Islet precursor cell (in vitro differentiated cells): ENCODE measurements around the gene DNAJC7.
A peak's percentile ranks its signal among the peaks of the same experiment; 100 is the strongest.

Source experiments
- DNase-seq: peaks from one replicate; pipeline ENCODE4 v3.0.0-alpha.2; 2018

Gene DNAJC7

DNA sequence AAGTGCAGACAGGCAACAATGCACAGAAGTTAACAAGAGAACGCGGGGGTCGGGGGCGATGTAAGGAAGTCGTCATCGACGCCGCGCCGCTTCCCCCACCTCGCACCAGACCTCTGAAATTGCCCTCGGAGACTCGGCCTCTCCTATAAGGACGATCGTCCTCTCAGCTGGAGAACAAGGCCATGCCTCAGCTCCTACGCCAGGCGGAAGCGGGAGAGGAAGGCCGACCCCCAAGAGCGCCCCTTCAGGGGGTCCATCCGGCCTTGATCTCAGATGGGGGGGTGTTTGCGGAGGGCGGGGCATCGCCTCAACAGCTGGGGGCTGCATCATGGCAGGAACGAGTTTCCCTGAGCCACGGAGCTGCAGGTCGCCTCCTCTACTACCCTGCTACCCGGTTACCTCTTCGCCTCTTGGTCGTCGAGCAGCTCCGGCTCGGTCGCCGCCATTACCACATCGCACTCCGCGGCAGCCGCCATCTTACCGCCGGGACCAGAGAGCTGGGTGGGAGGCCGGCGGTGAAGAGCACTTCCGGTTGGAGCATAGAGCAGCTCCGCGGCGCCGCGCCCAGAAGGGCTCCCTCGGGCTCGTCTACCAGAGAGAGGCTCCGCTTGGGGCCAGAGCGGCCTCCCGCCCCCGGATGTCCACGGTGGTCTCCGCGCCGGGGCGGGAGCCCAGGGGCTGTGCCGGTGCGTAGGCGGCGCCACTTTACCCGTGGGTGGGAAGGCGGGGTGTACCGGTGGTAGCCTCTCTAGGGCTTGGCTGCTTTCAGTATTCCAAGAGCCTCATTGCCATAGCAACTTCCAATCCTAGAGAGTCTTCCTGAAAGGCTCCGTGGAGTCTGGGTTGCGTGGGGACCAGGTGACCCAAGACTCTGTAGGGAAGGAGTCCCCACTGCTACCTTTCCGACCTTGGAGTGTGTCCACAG, at the start of gene DNAJC7:
Gene DNAJC7 (minus strand): TSS at position 499 of the 925 bp plus-strand sequence. CDS start 23 bp downstream, at position 476.
- peak; percentile 97 for DNase-seq

DNA sequence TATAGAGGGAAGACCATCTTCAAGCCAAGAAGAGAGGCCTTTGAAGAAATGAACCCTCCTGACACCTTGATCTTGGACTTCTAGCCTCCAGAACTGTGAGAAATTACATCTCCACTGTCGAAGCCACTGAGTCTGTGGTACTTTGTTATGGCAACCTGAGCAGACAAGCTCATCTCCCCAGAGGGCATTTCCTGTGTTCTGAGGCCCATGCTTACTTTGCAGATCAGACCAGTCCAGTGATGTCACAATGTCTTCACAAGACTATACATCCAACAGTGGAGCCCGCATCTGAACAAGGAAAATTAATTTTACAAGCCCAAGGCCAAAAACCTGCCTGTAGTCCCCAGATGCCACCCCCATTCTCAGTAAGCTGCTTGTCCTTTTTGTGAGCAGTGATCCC, 48.0 kb upstream of the DNAJC7 start:
- DNase-seq, result no peak

- DNase-seq, result no peak
These were observed 45.4 kb upstream of the DNAJC7 start for GRCh38 chr17:42062681-42063080.

DNA sequence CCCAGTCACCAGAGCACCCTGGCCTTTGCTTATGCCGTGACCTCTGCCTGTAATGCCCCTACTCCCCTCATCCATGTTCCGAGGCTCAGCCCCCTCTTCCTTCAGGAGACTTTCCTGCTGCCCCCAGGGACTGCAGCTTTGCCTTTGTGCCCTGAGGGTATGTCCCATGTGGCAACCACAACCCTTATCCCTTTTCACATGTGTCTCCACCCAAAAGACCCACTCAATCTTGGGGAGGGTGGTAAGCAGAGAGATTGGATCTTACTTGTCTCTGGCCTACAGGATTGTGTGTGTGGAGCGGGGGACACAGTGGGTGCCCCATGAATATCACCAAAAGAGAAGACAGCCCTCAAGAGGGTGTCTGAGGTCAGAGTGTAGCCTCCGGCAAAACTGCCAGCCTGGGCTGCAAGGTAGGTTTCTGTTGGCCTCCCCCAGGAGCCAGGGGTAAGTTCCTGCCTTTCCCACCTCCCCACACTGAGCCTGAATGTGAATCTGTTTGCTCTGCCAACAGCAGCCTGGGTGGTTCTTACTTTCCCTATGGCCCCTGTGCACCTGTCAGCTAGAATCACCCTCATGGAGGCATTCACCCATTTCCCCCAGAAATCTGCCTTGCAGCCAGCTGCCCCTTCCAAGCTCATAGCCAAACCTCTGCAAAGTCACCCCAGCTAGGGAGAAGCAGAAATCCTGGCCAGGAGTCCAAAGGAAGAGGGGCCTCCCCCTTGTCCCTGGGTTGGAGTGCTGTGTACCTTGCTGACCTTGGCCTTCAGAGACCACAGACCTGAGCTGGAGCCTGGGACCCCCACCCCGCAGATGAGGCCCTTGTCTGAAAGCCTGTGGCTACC, 44.6 kb upstream of the DNAJC7 start:
- DNase-seq, result no peak

- no peak for DNase-seq
These were observed 43.0 kb upstream of the DNAJC7 start for GRCh38 chr17:42060231-42060630.

- no peak for DNase-seq
These were observed 42.6 kb upstream of the DNAJC7 start for GRCh38 chr17:42059815-42060214.

GRCh38 chr17:42058063-42058462, 40.8 kb upstream of the DNAJC7 start:
- DNase-seq, result no peak

- DNase-seq, result no peak
These were observed 39.4 kb upstream of the DNAJC7 start for GRCh38 chr17:42056635-42057034.

DNA sequence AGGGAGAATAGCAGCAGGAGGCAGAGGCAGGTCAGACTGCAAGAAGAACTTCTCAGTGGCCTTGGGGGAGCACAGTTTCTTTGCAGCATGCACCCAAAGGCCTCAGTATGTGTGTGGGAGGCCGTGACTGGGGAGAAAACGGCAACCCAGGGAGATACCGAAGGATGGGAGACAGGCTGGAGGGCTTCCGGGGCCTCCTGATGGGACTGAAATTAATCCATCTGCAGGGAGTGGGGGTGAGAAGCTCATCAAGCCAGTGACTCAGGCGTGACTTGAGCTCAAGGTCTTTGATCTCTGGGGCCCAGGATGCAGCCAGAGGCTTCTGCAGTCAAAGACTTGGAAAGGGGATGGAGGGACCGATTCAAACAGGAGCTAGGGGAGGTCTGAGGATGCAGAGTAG, 38.3 kb upstream of the DNAJC7 start:
- peak; percentile 78 for DNase-seq

DNA sequence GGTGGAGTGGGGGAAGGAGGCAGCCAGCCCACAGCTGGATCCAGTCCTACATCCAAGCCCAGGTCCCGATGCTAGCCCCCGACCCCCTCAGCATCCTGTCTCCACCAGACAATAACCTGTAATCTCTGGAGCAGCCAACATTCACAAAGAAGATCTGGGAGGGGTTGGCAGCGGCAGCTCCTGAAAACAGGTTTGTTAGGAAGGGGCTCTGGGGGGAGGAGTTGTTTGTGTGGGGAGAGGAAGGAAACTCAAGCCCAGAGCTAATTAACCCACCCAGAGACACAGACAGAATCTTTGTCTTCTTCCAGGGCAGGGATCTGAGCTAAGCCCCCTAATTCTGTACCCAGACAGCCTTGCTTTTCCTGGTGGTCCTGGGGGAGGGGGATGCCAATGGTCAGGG, 37.8 kb upstream of the DNAJC7 start:
- no peak for DNase-seq

DNA sequence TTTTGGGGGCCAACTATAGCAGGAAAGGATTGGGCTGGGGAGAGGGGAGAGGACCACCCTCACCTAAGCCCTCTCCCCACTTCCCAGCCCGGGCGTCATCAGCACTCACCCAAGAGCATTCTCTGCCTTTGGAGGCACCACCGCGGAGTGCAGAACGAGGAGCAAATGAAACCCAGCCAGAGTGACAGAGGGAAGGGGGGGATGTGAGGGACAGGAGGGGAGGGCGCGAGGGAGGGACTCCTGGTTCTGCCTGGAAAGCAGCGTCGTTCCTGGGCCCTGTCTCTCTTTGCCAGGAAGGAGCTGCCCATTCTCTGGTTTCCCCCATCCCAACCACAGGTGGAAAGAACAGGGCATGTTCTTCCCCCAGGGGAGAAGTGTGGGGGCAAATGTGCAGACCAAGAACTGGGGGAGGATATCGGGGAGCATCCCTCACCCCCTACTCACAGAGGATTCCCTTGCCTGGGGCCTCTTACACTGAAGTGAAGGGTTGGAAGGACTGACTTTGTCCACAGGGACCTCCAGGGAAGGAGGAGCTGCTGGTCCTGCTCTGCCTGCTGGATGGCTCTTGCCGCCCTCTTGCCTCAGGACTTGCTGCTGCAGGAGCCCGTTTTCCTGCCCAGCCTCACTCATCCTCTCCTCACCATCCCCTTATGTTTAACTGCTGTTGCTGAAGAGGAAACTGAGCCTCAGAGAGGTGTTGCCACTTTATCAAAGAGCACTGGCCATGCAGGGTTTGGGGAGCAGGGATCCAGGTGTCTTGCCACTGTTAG, 36.7 kb upstream of the DNAJC7 start:
- DNase-seq, result no peak

DNA sequence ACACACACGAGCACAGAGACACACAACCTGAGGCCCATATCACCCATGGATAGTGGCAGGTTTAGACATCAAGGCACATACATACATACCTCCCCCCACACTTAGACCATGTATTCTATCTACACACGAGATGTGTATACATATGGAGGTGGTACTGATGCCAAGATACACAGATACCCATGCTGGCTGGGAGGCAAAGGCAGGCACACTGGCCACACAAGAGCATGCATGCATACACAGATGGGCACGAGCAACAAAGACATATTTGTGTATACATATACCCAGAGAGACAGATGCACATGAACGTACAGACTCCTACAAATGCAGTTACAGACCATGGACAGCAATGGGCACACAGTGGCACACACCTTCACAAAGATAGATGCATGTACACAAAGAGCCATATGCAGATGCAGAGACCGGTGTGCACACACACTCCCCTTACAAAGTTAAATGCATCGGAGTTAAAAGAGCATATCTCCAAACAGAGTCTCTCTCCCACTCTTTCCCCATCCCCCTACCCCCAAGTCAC, 35.2 kb upstream of the DNAJC7 start:
- DNase-seq, result no peak

DNA sequence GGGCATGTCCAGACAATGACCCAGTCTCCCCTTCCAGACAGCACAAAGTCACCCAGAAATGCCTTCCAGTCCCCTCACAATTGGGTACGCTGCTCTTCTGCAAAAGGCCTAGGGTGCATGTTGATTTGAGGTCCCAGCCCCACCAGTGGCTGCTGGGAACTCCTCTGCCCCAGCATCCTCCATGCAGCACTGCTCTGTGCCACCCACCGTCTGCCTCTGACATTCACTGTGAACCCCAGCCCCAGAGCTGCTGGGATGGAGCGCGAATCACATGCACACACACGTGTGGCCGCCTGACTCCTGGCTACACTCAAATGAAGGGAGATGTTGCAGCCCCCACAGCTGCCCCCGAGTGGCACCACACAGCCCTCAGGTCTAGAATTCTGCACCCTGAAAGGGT, 34.4 kb upstream of the DNAJC7 start:
- DNase-seq, result no peak

DNA sequence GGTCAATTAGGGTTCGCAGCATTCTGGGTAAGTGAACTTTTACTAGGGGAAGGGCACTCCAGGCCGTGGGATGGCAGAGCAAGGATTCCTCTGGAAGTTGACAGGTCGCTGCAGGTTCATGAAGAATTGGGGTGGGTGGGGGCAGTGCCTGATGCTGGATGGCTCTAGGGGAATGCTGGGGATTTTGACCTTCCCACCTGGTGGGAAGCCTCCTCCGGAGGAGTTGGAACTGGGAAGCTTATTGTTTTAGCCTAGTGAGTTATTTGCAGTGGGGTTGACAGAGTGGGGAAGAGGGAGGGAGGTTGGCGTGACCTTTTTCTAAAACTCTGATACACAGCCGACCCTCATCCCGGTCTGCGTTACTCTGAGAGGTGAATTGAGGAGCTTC, 33.8 kb upstream of the DNAJC7 start:
- no peak for DNase-seq

DNA sequence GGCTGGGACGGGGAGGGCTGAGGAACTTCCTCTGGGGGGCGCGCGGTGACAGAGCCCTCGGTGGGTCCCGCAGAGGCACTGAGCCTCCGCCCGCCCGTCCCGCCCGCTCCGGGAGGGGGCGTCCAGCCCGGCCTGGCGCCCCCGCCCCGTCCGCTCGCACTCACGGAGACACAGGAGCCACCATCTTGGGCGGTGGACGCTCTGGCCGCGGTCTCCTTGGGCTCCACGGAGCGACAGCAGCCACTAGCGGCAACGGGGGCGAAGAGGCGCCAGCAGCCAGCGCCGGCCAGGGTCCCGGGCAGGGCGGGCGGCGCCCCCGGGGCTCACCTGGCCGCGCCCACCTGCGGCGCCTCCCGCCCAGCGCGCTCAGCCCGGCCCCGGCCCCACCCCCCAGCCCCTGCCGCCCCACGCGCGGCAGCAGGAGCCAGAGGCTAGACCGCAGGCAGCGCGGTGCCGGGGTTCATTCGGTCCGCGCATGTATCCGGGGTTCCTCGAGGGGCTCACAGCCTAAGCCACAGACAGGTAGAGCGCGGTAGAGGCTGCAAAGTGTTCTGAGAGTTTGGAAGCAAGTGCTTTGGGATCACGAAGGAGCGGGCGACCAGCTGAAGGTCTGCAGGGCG, 33.3 kb upstream of the DNAJC7 start, which contains the start of gene C17orf113:
Gene C17orf113 (minus strand): TSS at position 209 of the 620 bp plus-strand sequence. CDS start 7,225 bp downstream, outside the sequence.
- peak; percentile 88 for DNase-seq

- DNase-seq, result no peak
These were observed 32.7 kb upstream of the DNAJC7 start for GRCh38 chr17:42049834-42050392.

- DNase-seq, result no peak
These were observed 30.1 kb upstream of the DNAJC7 start for GRCh38 chr17:42047343-42047742.

DNA sequence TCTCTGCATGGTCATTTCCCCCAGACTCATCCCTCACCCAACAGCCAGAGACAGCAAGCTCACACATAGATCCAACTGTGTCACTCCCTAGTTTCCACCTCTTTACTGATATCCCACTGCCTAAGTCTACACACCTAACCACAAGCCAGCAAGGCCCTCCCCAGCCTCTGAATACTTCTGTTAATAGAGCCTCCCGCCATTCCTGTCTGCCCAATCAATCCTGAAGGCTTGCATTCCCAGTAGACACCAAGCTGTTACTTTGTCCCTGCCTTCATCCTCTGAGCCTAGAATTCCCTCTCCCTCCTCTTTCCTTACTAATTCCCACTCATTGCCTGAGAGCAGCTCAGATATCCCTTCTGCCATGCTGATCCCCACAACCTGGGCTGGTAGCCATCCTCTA, 28.5 kb upstream of the DNAJC7 start:
- DNase-seq, result no peak

DNA sequence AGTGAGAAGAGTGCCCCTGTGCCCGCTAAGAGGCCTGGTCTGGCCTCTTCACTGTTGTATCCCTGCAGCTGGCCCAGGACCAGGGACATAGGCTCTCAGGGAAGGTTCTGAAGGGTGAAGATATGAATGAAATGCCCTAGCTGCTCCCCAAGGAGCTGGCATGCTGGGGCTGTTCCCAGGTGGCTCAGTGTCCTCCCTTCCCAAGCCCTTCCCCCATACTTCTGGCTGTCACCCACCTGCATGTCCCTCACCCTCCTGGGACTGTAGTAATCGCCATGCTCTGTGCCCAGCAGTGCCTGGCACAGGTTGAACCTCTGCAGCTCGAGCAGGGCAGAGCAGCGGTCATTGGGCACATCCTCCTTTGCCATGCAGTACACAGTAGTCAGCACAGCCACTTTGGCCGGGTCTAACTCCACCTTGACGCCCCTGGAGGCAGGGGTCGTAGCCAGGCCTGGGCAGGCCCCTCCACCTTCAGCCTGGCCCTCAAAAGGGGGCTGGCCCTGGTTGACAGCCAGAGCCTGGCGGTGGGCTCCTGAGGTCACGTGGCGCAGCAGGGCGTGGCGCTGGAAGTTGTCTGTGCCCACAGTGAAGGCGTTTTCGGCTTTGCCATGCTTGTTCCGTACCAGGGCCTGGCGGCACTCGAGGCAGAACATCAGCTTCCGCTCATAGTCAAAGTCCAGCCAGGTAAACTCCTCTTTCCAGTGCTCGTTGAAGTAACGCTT, 25.5 kb upstream of the DNAJC7 start:
- DNase-seq, result no peak

DNA sequence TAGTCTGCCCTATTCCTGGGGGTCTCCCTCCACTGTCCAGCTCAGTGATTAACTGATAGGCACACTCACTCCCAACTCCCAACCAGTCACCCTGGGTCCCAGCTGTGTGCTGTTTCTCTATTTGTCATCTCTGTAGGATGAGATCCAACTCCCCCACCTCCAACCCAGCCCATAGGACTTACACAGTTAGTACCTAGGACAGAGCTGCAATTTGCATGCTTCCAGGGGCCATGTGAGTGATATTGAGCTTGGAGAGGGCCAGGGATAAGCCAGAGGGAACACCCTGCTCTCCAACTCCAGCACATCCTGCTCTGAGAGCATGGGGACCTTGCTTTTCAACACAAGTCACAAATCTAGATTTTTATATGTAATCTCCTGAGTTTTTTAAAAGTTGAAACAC, 24.4 kb upstream of the DNAJC7 start:
- DNase-seq, result no peak

DNA sequence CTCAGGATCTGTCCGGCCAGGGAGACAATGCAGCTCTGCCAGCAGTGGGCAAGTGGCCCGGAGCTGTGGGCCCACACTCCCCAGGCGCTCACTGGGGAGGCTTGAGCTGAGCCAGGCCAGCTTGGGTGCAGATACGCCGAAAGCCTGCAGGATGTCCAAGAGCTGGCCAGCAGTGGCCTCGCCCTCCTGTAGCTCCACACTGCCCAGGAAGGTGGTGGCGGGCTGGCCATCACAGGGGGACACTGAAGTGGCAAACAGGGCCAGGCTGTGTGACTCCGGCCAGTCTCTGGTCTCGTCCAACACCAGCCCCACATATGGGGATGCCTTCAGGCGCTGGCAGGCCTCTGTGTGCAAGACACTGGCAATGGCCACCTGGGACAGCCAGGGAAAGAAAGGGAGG, 23.6 kb upstream of the DNAJC7 start:
- no peak for DNase-seq
